Endothelial cell of umbilical vein (primary cell): ENCODE data around the gene CECR2. TPM values are rescaled to one million over a fixed set of nuclear protein-coding genes. Genes with fewer than 3 reads are reported as not detected.

ENCODE experiments used
- BruUV-seq: library from RNA; stranded (reverse); fragments of 400-500 nt; replicated peaks from 2 replicates; lab custom pipeline; 2021; lab: Mats Ljungman, UMichigan
- CTCF ChIA-PET: fragments of 300-600, 350-600 bp; sonication (Branson Sonifier 250); formaldehyde crosslinking; loops from one replicate; lab custom pipeline; 2021; ENCODE audit warnings: antibody characterized with exemption, inconsistent platforms; lab: Charles Lee
- POLR2A ChIA-PET: fragments of 300-600, 350-600 bp; sonication (Branson Sonifier 250); formaldehyde crosslinking; loops from one replicate; lab custom pipeline; 2021; ENCODE audit warnings: antibody characterized with exemption, inconsistent platforms; lab: Charles Lee
- DNase-seq: peaks from one replicate; pipeline ENCODE4 v3.0.0-alpha.2; 2011; ENCODE audit warnings: low read depth, low spot score
- FAIRE-seq: peaks from 2 replicates; lab custom pipeline; 2011; peaks lifted over from hg19 to GRCh38; lab: Jason Lieb, UNC
- H2AFZ ChIP-seq: 2 replicates; pipeline ENCODE4 v1.6.0; 2012; ENCODE audit warnings: low read depth, low read length, control low read depth, inconsistent platforms
- H3K27ac ChIP-seq: 2 replicates; pipeline ENCODE4 v1.5.1; 2011; ENCODE audit warnings: low read depth, mild to moderate bottlenecking, control low read depth, low read length, moderate library complexity; ENCODE audit not compliant: insufficient read depth
- H3K27me3 ChIP-seq, 2 experiments: 2 replicates each; pipeline versions ENCODE4 v1.6.0 to v1.6.1; 2011; ENCODE audit warnings: low read length in 2 of 2, mixed read lengths in 1 of 2; ENCODE audit not compliant: control insufficient read depth in 2 of 2, insufficient read depth in 2 of 2
- H3K36me3 ChIP-seq, 2 experiments: 2 replicates in 1 of 2; 3 replicates in 1 of 2; pipeline ENCODE4 v1.5.1; 2011; ENCODE audit warnings: low read length in 2 of 2, mild to moderate bottlenecking in 1 of 2, moderate library complexity in 1 of 2; ENCODE audit not compliant: control insufficient read depth in 2 of 2, insufficient read depth in 2 of 2; ENCODE audit errors: extremely low read depth in 1 of 2
- H3K4me1 ChIP-seq: 3 replicates; pipeline ENCODE4 v1.5.1; 2011; ENCODE audit warnings: mild to moderate bottlenecking, low read length; ENCODE audit not compliant: control insufficient read depth, insufficient read depth; ENCODE audit errors: extremely low read depth
- H3K4me2 ChIP-seq: 2 replicates; pipeline ENCODE4 v1.6.1; 2011; ENCODE audit warnings: low read length, control low read depth, mixed read lengths; ENCODE audit not compliant: insufficient read depth
- H3K4me3 ChIP-seq, 3 experiments: fragments of 200-600 bp in 1 of 3; sonication (generic), shearing (Covaris generic) in 1 of 3; replicated peaks in 1 of 3; 2 replicates each; pipeline ENCODE4 v1.5.1; 2011 to 2016; ENCODE audit warnings: control low read depth in 3 of 3, low read length in 3 of 3, mild to moderate bottlenecking in 2 of 3, inconsistent platforms in 1 of 3, low read depth in 1 of 3, moderate library complexity in 1 of 3; ENCODE audit not compliant: insufficient read depth in 1 of 3
- H3K79me2 ChIP-seq: 2 replicates; pipeline ENCODE4 v1.6.0; 2012; ENCODE audit warnings: low read length, inconsistent platforms; ENCODE audit not compliant: control insufficient read depth, insufficient read depth
- H3K9ac ChIP-seq: replicated peaks from 2 replicates; pipeline ENCODE3; 2011; ENCODE audit warnings: low read length, control low read depth; ENCODE audit not compliant: insufficient read depth; ENCODE audit errors: extremely low read depth
- H3K9me1 ChIP-seq: replicated peaks from 3 replicates; pipeline ENCODE4 v1.6.0; 2011; ENCODE audit warnings: mild to moderate bottlenecking, low read length; ENCODE audit not compliant: control insufficient read depth, insufficient read depth; ENCODE audit errors: extremely low read depth
- H3K9me3 ChIP-seq: replicated peaks from 2 replicates; pipeline ENCODE4 v1.5.1; 2012; ENCODE audit warnings: low read length, inconsistent platforms; ENCODE audit not compliant: control insufficient read depth, insufficient read depth
- H4K20me1 ChIP-seq: replicated peaks from 2 replicates; pipeline ENCODE3; 2011; ENCODE audit warnings: mild to moderate bottlenecking, low read length; ENCODE audit not compliant: control insufficient read depth, insufficient read depth; ENCODE audit errors: extremely low read depth
- CTCF ChIP-seq, 2 donors: IDR thresholded peaks; 1 replicate in 1 of 2; 2 replicates in 1 of 2; pipeline ENCODE4 v1.5.1; 2011; ENCODE audit warnings: low read length in 2 of 2, mild to moderate bottlenecking in 2 of 2, moderate library complexity in 2 of 2, control low read depth in 1 of 2, inconsistent platforms in 1 of 2, low read depth in 1 of 2; ENCODE audit not compliant: insufficient read depth in 1 of 2; ENCODE audit errors: extremely low read depth in 1 of 2
- EZH2 ChIP-seq: IDR thresholded peaks from 2 replicates; pipeline ENCODE4 v1.6.1; 2012; ENCODE audit warnings: borderline replicate concordance, low read depth, mild to moderate bottlenecking, moderate library complexity, low read length, inconsistent platforms; ENCODE audit not compliant: severe bottlenecking
- FOS ChIP-seq: IDR thresholded peaks from 2 replicates; pipeline ENCODE4 v1.6.1; 2011; ENCODE audit warnings: mild to moderate bottlenecking, low read length, moderate library complexity, borderline replicate concordance; ENCODE audit not compliant: insufficient read depth
- GATA2 ChIP-seq: IDR thresholded peaks from 2 replicates; pipeline ENCODE4 v1.7.0; 2011; ENCODE audit warnings: low read depth, mild to moderate bottlenecking, moderate library complexity, mixed read lengths, low read length; ENCODE audit not compliant: insufficient read length, insufficient read depth
- JUN ChIP-seq: IDR thresholded peaks from 2 replicates; pipeline ENCODE4 v1.6.1; 2011; ENCODE audit warnings: borderline replicate concordance, low read depth; ENCODE audit not compliant: insufficient read length, insufficient read depth
- MAX ChIP-seq: IDR thresholded peaks from 2 replicates; pipeline ENCODE4 v1.6.1; 2011; ENCODE audit not compliant: insufficient read depth, insufficient read length
- MYC ChIP-seq: IDR thresholded peaks from one replicate; pipeline ENCODE4 v1.6.1; 2011; ENCODE audit warnings: mild to moderate bottlenecking, low read depth, low read length
- POLR2A ChIP-seq: IDR thresholded peaks from 2 replicates; pipeline ENCODE4 v1.6.1; 2012; ENCODE audit warnings: low read depth, mild to moderate bottlenecking, control low read depth, low read length
- POLR2AphosphoS5 ChIP-seq: IDR thresholded peaks from 2 replicates; pipeline ENCODE4 v1.6.1; 2012; ENCODE audit warnings: low read depth, mild to moderate bottlenecking, control low read depth, low read length, moderate library complexity; ENCODE audit not compliant: insufficient read depth
- dilution Hi-C: fragments of 300-500 bp; cut with MboI; formaldehyde crosslinking; loops from one replicate; pipeline ENCODE4 v1.15.0; 2019; ENCODE audit warnings: low sequenced_read_pairs; ENCODE audit not compliant: extremely low pct_ligation_motif_present
- intact Hi-C: fragments of 100-400 bp; cut with micrococcal nuclease; formaldehyde crosslinking; loops from one replicate; pipeline ENCODE4 v1.10.0; 2022
- polyA plus RNA-seq, 4 experiments: library from polyadenylated mRNA; depleted of rRNA in 3 of 4; stranded (reverse) in 3 of 4; unstranded in 1 of 4; fragments of >200 nt; gene quantifications; 2 replicates each; pipeline versions ENCODE4 v1.2.1 to v1.2.3, GENCODE V29; 2011 to 2012; ENCODE audit warnings: missing spikeins in 1 of 4
- total RNA-seq: library from RNA; stranded (reverse); gene quantifications from 2 replicates; pipeline ENCODE4 v1.2.3, GENCODE V29; 2021

Gene CECR2
- total and polyA plus RNA-seq, 2 donors (not counting 3 experiments of a cell fraction or from before 2014, with no cell fraction given), result 0.01 TPM; not detected in 1

- no TSS peak for BruUV-seq
- intact Hi-C loops (no loop called here), dilution Hi-C loops (no loop called here)
- Histone ChIP-seq H3K4me2 (no peak overlapping the region), H3K27me3 (peaks cover 0 to 4% of the 10 kb centered on the region in 2 experiments), H3K9me1 (no peaks in the 10 kb centered on the region), H3K79me2 (no peaks in the 10 kb centered on the region), H3K9ac (no peak overlapping the region), H3K9me3 (no peaks in the 10 kb centered on the region), H3K36me3 (no peaks in the 10 kb centered on the region), H2AFZ (no peak overlapping the region), H3K4me3 (no peak overlapping the region), H3K27ac (no peak overlapping the region), H3K4me1 (no peaks in the 10 kb centered on the region), H4K20me1 (no peaks in the 10 kb centered on the region)
- CTCF ChIA-PET, result no interaction called here
- FAIRE-seq (no peak), DNase-seq (no peak)
- POLR2A ChIA-PET, result no interaction called here
- TF ChIP-seq MYC (no peak), MAX (no peak)
Observed at GRCh38 chr22:17381192-17381913, 12.1 kb downstream of the CECR2 start.

- CTCF ChIA-PET, result interaction anchor here (1.3 kb wide), 1 partner anchor 52 kb away, joined by 4 read pairs; no protein-coding TSS in a partner anchor
- BruUV-seq, result no TSS peak
Observed at GRCh38 chr22:17384612-17385330, 15.5 kb downstream of the CECR2 start.

More at GRCh38 chr22:17384612-17385330, 15.5 kb downstream of the CECR2 start:
- FAIRE-seq (no peak), DNase-seq (no peak)
- dilution Hi-C loops (no loop called here), intact Hi-C loops (no loop called here)
- H3K79me2 ChIP-seq, result no peaks in the 10 kb centered on the region
- POLR2A ChIA-PET, result no interaction called here
- peaks cover 0 to 4% of the 10 kb centered on the region in 2 experiments for H3K27me3 ChIP-seq
- no peak overlapping the region for H3K9ac ChIP-seq
- no peak overlapping the region for H3K4me2 ChIP-seq
- H3K36me3 ChIP-seq, result no peaks in the 10 kb centered on the region
- no peaks in the 10 kb centered on the region for H3K9me1 ChIP-seq
- TF ChIP-seq EZH2, result no peak
- TF ChIP-seq JUN, result no peak
- TF ChIP-seq CTCF (IDR thresholded peaks at IDR 0.05; ENCODE audit: extremely low read depth in 1 of 2, insufficient read depth in 1 of 2, low read depth in 1 of 2, low read length in 2 of 2), result no peak
- TF ChIP-seq MAX, result no peak
- TF ChIP-seq GATA2, result no peak
- TF ChIP-seq MYC, result no peak
- TF ChIP-seq POLR2AphosphoS5, result no peak
- TF ChIP-seq POLR2A, result no peak
- TF ChIP-seq FOS, result no peak
- no peaks in the 10 kb centered on the region for H4K20me1 ChIP-seq
- H3K9me3 ChIP-seq, result no peaks in the 10 kb centered on the region
- no peak overlapping the region for H2AFZ ChIP-seq
- H3K27ac ChIP-seq, result no peak overlapping the region
- no peak overlapping the region for H3K4me3 ChIP-seq
- no peaks in the 10 kb centered on the region for H3K4me1 ChIP-seq
